Osteocyte (in vitro differentiated cells): ENCODE data around the gene DEFB113. TPM values are rescaled to one million over a fixed set of nuclear protein-coding genes. Genes with fewer than 3 reads are reported as not detected.

Source experiments
- DNase-seq: peaks from one replicate; pipeline ENCODE4 v3.0.0; 2021; ENCODE audit warnings: mixed read lengths; ENCODE audit not compliant: unreplicated experiment; ENCODE audit errors: extremely low spot score
- H3K27ac Mint-ChIP-seq: one replicate; pipeline ENCODE4 v1.8.0; 2021; ENCODE audit warnings: mild to moderate bottlenecking, mixed read lengths; ENCODE audit not compliant: unreplicated experiment
- H3K27me3 Mint-ChIP-seq: one replicate; pipeline ENCODE4 v1.8.0; 2021; ENCODE audit warnings: mixed read lengths; ENCODE audit not compliant: unreplicated experiment
- H3K36me3 Mint-ChIP-seq: one replicate; pipeline ENCODE4 v1.8.0; 2021; ENCODE audit warnings: mixed read lengths; ENCODE audit not compliant: unreplicated experiment
- H3K4me1 Mint-ChIP-seq: one replicate; pipeline ENCODE4 v1.8.0; 2021; ENCODE audit warnings: mixed read lengths; ENCODE audit not compliant: unreplicated experiment
- H3K4me3 Mint-ChIP-seq: one replicate; pipeline ENCODE4 v1.8.0; 2021; ENCODE audit warnings: mild to moderate bottlenecking, moderate library complexity, mixed read lengths; ENCODE audit not compliant: unreplicated experiment
- H3K9me3 Mint-ChIP-seq: one replicate; pipeline ENCODE4 v1.8.0; 2021; ENCODE audit warnings: mixed read lengths; ENCODE audit not compliant: unreplicated experiment
- total RNA-seq: library from RNA; stranded (reverse); gene quantifications from 2 replicates; pipeline ENCODE4 v1.2.1, GENCODE V29; 2021
- TF ChIP-seq, protein P1 (sequence below): fragments of 200-600 bp; sonication (generic); IDR thresholded peaks from 2 replicates; pipeline ENCODE4 v1.5.0; 2021; ENCODE audit warnings: antibody characterized with exemption, mild to moderate bottlenecking, moderate library complexity

Gene DEFB113
- total RNA-seq, 1 donor from 2014 or later: not detected

- Mint-ChIP-seq H3K4me1 (no peaks in the 10 kb centered on the region), H3K9me3 (no peaks in the 10 kb centered on the region), H3K27me3 (no peaks in the 10 kb centered on the region), H3K4me3 (no peak overlapping the region), H3K36me3 (no peaks in the 10 kb centered on the region), H3K27ac (no peak overlapping the region)
- TF ChIP-seq, protein P1, sequence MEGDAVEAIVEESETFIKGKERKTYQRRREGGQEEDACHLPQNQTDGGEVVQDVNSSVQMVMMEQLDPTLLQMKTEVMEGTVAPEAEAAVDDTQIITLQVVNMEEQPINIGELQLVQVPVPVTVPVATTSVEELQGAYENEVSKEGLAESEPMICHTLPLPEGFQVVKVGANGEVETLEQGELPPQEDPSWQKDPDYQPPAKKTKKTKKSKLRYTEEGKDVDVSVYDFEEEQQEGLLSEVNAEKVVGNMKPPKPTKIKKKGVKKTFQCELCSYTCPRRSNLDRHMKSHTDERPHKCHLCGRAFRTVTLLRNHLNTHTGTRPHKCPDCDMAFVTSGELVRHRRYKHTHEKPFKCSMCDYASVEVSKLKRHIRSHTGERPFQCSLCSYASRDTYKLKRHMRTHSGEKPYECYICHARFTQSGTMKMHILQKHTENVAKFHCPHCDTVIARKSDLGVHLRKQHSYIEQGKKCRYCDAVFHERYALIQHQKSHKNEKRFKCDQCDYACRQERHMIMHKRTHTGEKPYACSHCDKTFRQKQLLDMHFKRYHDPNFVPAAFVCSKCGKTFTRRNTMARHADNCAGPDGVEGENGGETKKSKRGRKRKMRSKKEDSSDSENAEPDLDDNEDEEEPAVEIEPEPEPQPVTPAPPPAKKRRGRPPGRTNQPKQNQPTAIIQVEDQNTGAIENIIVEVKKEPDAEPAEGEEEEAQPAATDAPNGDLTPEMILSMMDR: no peak
- no peak for DNase-seq
Observed at GRCh38 chr6:49987749-49988148, 18.3 kb upstream of the DEFB113 start.

- H3K9me3 Mint-ChIP-seq: no peaks in the 10 kb centered on the region
- TF ChIP-seq, protein P1: no peak
- H3K27me3 Mint-ChIP-seq: no peaks in the 10 kb centered on the region
- H3K27ac Mint-ChIP-seq: no peak overlapping the region
- no peaks in the 10 kb centered on the region for H3K36me3 Mint-ChIP-seq
- no peaks in the 10 kb centered on the region for H3K4me1 Mint-ChIP-seq
- H3K4me3 Mint-ChIP-seq: no peak overlapping the region
- no peak for DNase-seq
Observed at GRCh38 chr6:49986551-49986950, 17.1 kb upstream of the DEFB113 start.

- Mint-ChIP-seq H3K27me3 (peaks cover 2% of the 10 kb centered on the region), H3K9me3 (no peaks in the 10 kb centered on the region), H3K36me3 (no peaks in the 10 kb centered on the region), H3K4me3 (no peak overlapping the region), H3K27ac (no peak overlapping the region), H3K4me1 (peaks cover 1% of the 10 kb centered on the region)
- TF ChIP-seq, protein P1: no peak
- no peak for DNase-seq
Observed at GRCh38 chr6:49982046-49982445, 12.6 kb upstream of the DEFB113 start.

DNA sequence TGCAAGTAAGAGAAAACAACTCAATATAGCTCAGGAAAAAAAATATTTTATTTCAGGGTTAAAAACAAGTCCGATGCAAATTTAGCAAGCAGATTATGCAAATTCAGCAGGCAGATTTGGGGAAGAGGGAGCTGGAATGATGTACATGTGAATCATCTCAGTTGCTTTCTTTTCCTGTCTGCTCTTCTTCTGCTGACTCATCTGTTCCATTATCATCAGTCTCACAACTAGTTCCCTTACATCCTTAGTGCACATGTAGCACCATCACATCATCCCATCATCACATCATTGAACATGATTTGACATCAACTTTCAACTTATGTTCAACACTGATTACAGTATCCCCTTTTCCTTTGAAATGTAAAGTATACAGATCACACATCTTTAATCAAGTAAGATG lies 11.5 kb upstream of the DEFB113 start:
- H3K27ac Mint-ChIP-seq: no peak overlapping the region
- TF ChIP-seq, protein P1: no peak

GRCh38 chr6:49979584-49979983 lies 10.2 kb upstream of the DEFB113 start:
- no peak for DNase-seq
- Mint-ChIP-seq H3K9me3 (no peaks in the 10 kb centered on the region), H3K36me3 (no peaks in the 10 kb centered on the region), H3K4me1 (peaks cover 1% of the 10 kb centered on the region), H3K27me3 (peaks cover 2% of the 10 kb centered on the region), H3K4me3 (no peak overlapping the region), H3K27ac (no peak overlapping the region)
- TF ChIP-seq, protein P1: no peak

More for the DNA sequence above, 11.5 kb upstream of the DEFB113 start:
- Mint-ChIP-seq H3K27me3 (peaks cover 2% of the 10 kb centered on the region), H3K9me3 (no peaks in the 10 kb centered on the region), H3K36me3 (no peaks in the 10 kb centered on the region), H3K4me3 (no peak overlapping the region), H3K4me1 (peaks cover 1% of the 10 kb centered on the region)
- DNase-seq: no peak
